ENCODE results near the gene MOV10. TPM values are rescaled to one million over a fixed set of nuclear protein-coding genes. Genes with fewer than 3 reads are reported as not detected.

The MOV10 gene
- total and polyA plus RNA-seq, 2 of the 13 experiments (the other 11 are each of a cell fraction or from before 2014, with no cell fraction given): 56.4 to 58.2 TPM

DNA sequence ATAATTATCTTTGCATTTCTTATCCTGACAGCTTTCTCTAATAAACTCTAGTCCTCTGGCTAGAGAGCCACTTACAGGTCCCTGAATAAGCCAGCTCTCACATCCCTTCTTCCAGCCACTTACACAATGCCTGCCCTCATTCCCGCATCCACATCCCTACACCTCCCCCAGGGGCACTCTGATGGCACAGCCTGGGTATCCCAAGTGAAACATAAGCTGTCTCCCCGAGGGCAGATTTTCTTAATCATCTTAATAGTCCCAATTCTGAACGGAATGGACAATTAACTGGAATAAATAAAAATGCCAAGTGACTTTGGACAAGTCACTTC, 27.6 kb downstream of the MOV10 start:
- FAIRE-seq (no peak), DNase-seq (ENCODE audit: low spot score) (no peak), ATAC-seq (no peak)
- H3K27me3 ChIP-seq (ENCODE audit: control insufficient read depth in 1 of 2, insufficient read depth in 2 of 2, low read length in 2 of 2): peaks cover 0 to 3% of the 10 kb centered on the region in 2 experiments; a peak in 1 of 5 replicates
- ChIA-PET POLR2A (interaction anchor here (0.7 to 9.2 kb wide), 2 partner anchors 18 to 28 kb away, joined by 4 to 251 read pairs; partner anchors contain the start of gene MOV10), CTCF (ENCODE audit: low intra/inter-chr PET ratio, low total read pairs) (no interaction called here)
- no TSS peak for BruUV-seq (replicated peaks)
- no peaks in the 10 kb centered on the region for H3K9me3 ChIP-seq (ENCODE audit: low read length)
- H3K9ac ChIP-seq (ENCODE audit: insufficient read depth, low read depth, low read length): no peak overlapping the region
- no peak overlapping the region for H2AFZ ChIP-seq (ENCODE audit: low read length)
- in situ Hi-C loops (cut with HindIII; ENCODE audit: extremely low pct_ligation_motif_present, low pct_unique_long_range_greater_than_20kb) (loop anchor here (10.0 to 25.0 kb wide), 2 partner anchors 197 to 335 kb away; partner anchors contain the start of gene WNT2B), intact Hi-C loops (cut with micrococcal nuclease; ENCODE audit: unreplicated experiment) (no loop called here)
- TF ChIP-seq, protein P1, sequence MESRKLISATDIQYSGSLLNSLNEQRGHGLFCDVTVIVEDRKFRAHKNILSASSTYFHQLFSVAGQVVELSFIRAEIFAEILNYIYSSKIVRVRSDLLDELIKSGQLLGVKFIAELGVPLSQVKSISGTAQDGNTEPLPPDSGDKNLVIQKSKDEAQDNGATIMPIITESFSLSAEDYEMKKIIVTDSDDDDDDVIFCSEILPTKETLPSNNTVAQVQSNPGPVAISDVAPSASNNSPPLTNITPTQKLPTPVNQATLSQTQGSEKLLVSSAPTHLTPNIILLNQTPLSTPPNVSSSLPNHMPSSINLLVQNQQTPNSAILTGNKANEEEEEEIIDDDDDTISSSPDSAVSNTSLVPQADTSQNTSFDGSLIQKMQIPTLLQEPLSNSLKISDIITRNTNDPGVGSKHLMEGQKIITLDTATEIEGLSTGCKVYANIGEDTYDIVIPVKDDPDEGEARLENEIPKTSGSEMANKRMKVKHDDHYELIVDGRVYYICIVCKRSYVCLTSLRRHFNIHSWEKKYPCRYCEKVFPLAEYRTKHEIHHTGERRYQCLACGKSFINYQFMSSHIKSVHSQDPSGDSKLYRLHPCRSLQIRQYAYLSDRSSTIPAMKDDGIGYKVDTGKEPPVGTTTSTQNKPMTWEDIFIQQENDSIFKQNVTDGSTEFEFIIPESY (CRISPR knock-in tag; IDR thresholded peaks at IDR 0.05): no peak
- TF ChIP-seq KAT2B (IDR thresholded peaks at IDR 0.05; ENCODE audit: borderline replicate concordance, low read depth, low read length) (no peak), POLR2AphosphoS5 (IDR thresholded peaks at IDR 0.05; ENCODE audit: low read depth, low read length) (0 out of 2 replicates have a peak, but pooled peaks have one; percentile 36), JDP2 (CRISPR knock-in tag; IDR thresholded peaks at IDR 0.05; ENCODE audit: borderline replicate concordance) (no peak), ZNF431 (CRISPR knock-in tag; IDR thresholded peaks at IDR 0.05; ENCODE audit: borderline replicate concordance, low read depth) (no peak), RBAK (CRISPR knock-in tag; IDR thresholded peaks at IDR 0.05) (no peak), RBFOX2 (IDR thresholded peaks at IDR 0.05; ENCODE audit: low read depth, low read length) (no peak), ZNF12 (CRISPR knock-in tag; IDR thresholded peaks at IDR 0.05) (no peak)
- peaks cover 82% of the 10 kb centered on the region for H3K4me1 ChIP-seq (ENCODE audit: insufficient read depth, low read length)
- 97% methylated on average over 3 of the region's 3 CpGs for WGBS (ENCODE audit: low lambda C conversion rate)
- no peaks in the 10 kb centered on the region for H4K20me1 ChIP-seq (ENCODE audit: insufficient read depth, low read length)
- peaks cover 22% of the 10 kb centered on the region for H3K79me2 ChIP-seq (ENCODE audit: insufficient read depth, low read length)
- H3K4me2 ChIP-seq (ENCODE audit: low read depth, low read length): no peak overlapping the region
- no peak overlapping the region for H3K4me3 ChIP-seq (replicated peaks in 1 of 3; ENCODE audit: insufficient read depth in 1 of 3, low read depth in 2 of 3, low read length in 3 of 3)
- no peak overlapping the region for H3K27ac ChIP-seq (ENCODE audit: extremely low read length, insufficient read depth, low read length)
- peaks cover 6 to 36% of the 10 kb centered on the region in 2 experiments; a peak in 4 of 5 replicates for H3K36me3 ChIP-seq (replicated peaks in 1 of 2; ENCODE audit: control insufficient read depth in 1 of 2, insufficient read depth in 2 of 2, low read length in 2 of 2)
